Fibroblast of pulmonary artery (primary cell): ENCODE measurements around the gene NEURL2.
"Not testable (repeated sequence)": the region's sequence is repeated elsewhere in the genome, so short reads cannot be mapped to it uniquely, and the experiment has no call there.

Source experiments
- DNase-seq: peaks from one replicate; pipeline ENCODE4 v3.0.0-alpha.2; 2010; ENCODE audit warnings: low read depth
- H3K4me3 ChIP-seq: replicated peaks from 2 replicates; pipeline ENCODE4 v1.5.1; 2011; ENCODE audit warnings: low read depth, mild to moderate bottlenecking, control low read depth, low read length, moderate library complexity
- TF ChIP-seq, protein P1 (sequence below): IDR thresholded peaks from 2 replicates; pipeline ENCODE4 v1.5.1; 2011; ENCODE audit warnings: mild to moderate bottlenecking, control low read depth, low read length, inconsistent platforms; ENCODE audit errors: missing control alignments

Gene NEURL2

DNA sequence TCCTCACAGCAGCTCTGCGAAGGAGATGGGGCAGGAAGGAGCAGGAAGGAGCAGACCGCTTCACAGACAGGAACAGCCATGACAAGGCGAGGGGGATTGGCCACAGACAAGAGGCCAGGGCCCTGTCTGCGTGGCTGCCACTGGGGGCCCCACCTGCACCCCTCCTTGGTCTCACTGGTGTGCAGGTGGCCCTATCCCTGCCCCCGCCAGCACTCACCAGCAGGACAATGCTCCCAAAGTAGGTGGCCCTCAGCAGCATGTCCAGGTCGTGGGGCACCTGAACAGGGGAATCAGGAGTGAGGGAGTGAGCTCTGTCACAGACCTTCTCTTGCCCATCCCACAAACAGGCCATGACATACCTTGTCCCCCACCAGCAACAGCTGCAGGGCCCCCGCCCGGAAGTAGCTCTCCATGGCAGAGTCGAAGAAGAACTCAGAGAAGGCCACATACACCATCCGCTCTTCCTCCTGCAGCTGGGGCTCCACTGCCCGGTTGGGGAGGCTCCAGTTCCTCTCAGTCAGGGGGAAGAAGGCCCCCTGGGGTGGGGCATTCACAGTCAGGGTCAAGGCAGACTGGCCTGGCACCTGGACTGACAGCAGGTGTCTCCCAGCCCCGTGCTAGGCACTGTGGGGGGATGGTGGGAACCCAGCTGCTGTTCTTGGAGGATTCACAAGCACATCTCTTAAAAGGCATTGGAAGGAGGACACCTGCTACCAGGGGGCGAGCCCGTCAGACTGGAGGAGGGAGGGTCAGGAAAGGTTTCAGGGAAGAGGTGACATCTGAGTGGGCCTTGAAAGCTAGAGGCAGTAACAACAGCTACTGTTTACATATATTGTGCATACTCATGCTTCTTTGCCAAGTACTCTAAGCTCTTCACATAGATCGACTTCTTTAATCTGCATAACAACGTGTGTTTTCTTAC is 13.8 kb upstream of the NEURL2 start:
- H3K4me3 ChIP-seq, result no peak overlapping the region
- no peak for DNase-seq
- TF ChIP-seq, protein P1, sequence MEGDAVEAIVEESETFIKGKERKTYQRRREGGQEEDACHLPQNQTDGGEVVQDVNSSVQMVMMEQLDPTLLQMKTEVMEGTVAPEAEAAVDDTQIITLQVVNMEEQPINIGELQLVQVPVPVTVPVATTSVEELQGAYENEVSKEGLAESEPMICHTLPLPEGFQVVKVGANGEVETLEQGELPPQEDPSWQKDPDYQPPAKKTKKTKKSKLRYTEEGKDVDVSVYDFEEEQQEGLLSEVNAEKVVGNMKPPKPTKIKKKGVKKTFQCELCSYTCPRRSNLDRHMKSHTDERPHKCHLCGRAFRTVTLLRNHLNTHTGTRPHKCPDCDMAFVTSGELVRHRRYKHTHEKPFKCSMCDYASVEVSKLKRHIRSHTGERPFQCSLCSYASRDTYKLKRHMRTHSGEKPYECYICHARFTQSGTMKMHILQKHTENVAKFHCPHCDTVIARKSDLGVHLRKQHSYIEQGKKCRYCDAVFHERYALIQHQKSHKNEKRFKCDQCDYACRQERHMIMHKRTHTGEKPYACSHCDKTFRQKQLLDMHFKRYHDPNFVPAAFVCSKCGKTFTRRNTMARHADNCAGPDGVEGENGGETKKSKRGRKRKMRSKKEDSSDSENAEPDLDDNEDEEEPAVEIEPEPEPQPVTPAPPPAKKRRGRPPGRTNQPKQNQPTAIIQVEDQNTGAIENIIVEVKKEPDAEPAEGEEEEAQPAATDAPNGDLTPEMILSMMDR, result no peak

DNA sequence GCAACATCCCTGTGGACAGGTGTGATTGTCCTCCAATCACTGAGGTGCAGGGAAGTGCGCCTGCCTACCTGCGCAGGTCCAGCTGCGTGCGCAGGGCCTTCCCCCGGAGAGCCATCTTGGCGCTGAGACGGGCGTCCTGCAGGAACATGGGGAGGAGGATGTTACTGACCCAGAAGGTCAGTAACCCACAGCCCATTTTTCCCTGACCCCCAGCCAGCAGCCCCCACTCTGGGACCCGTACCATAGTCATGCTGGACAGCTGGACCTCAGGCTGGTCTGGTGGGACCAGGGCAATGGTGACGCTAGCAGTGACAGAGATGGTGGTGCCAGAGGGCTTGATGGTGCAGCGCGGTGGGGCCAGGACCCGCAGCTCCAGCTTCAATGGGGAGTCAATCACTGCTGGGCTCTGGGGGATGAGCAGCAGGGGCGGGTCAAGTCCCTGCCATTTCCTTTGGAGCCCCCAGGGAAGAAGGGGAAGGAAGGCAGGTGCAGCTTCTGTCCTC is 11.2 kb upstream of the NEURL2 start:
- no peak overlapping the region for H3K4me3 ChIP-seq
- TF ChIP-seq, protein P1, result no peak
- DNase-seq, result no peak

DNA sequence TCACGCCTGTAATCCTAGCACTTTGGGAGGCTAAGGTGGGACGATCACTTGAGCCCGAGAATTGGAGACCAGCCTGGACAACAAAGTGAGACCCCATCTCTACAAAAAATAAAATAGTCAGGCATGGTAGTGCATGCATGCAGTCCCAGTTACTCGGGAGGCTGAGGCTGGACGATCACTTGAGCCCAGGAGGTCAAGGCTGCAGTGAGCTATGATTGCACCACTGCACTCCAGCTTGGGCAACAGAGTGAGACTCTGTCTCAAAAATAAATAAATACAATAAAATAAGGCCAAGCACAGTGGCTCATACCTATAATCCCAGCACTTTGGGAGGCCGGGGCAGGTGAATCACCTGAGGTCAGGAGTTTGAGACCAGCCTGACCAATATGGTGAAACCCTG is 10.3 kb upstream of the NEURL2 start:
- not testable (repeated sequence) for DNase-seq, H3K4me3 ChIP-seq

DNA sequence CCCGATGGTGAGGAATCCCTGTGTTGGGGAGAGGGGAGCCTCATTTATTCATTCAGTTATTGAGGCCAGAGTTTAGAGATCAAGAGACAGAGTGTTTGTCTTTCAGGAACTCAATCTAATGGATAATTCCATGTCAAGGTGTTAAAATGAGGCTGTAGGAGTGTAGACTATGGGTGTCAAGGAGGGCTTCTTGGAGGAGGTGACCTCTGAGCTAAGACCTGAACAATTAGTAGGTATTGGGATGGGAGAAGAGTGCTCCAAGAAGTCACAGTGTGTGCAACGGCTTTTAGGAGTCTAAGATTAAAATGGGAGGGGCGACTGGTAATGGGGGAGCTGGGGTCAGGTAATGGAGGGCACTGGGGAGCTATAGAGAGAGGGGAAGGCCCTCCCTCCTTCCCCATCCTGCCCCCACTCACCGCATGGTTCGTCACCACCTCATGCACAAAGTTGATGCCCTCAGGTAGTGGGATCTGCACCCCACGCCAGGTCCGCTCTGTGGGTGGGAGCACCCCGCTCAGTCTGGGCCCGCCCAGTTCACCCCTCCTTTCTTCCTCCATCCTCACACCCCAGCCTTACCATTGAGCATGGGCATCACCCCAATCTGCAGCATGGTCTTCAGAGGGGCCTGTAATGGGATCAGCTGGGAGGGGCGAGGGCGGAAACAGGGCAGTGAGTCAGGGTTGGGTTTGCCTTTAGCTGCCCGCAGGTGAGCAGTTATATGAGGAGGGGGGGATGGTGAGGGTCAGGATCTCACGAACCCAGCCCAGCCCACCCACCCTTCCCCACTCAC is 8.2 kb upstream of the NEURL2 start:
- TF ChIP-seq, protein P1, result no peak
- DNase-seq, result no peak
- no peak overlapping the region for H3K4me3 ChIP-seq

DNA sequence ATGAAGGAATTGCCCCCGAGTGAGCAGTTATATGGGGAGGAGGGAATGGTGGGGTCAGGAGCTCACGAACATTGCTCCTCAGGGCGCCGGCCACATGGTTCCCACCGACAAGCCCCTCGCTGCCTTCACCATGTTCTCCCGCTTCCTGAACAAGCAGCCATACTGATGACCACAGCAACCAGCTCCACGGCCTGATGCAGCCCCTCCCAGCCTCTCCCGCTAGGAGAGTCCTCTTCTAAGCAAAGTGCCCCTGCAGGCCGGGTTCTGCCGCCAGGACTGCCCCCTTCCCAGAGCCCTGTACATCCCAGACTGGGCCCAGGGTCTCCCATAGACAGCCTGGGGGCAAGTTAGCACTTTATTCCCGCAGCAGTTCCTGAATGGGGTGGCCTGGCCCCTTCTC is 7.3 kb upstream of the NEURL2 start:
- no peak overlapping the region for H3K4me3 ChIP-seq
- no peak for DNase-seq
- TF ChIP-seq, protein P1, result no peak

DNA sequence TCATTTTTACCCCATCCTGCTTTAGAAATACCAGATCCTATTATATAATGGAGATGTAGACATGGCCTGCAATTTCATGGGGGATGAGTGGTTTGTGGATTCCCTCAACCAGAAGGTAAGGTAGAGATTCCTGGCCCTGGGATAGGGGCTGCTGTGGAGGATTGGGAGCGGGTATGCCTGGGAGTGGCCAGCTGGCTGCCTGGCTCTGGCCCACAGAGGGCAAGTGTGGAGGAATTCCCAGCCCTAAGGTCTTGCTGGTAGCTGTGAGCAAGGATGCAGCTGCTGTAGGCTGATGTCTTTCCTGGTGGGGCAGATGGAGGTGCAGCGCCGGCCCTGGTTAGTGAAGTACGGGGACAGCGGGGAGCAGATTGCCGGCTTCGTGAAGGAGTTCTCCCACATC is 6.7 kb upstream of the NEURL2 start:
- DNase-seq, result no peak
- TF ChIP-seq, protein P1, result no peak
- no peak overlapping the region for H3K4me3 ChIP-seq

DNA sequence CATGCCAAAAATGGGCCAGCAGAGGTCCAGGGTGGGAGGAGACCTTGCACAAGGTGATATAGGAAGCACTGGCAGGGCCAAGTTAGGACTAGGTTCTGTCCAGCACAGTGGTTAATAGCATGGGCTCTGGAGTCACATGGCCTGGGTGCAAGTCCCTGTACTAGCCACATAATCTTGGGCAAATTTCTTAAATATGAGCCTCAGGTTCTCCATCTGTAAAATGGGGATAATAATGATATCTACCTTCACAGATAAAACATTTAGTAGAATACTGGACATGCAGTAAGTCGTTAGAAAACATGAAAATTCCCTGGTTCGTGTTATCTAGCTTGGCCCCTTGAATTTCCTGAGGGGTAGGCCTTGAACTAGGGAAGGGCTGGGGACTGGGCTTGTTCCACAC is 6.3 kb upstream of the NEURL2 start:
- TF ChIP-seq, protein P1, result no peak
- DNase-seq, result no peak
- H3K4me3 ChIP-seq, result no peak overlapping the region
